Keratinocyte (primary cell): Measurements from ENCODE around the gene BID. TPM values are rescaled to one million over a fixed set of nuclear protein-coding genes. Genes with fewer than 3 reads are reported as not detected.

Experiments used
- DNase-seq: peaks from one replicate; pipeline ENCODE4 v3.0.0-alpha.2; 2011; ENCODE audit warnings: low read depth, missing footprints, low spot score
- FAIRE-seq: peaks from 2 replicates; lab custom pipeline; 2011; peaks lifted over from hg19 to GRCh38; lab: Jason Lieb, UNC
- H2AFZ ChIP-seq: 2 replicates; pipeline ENCODE4 v1.6.0; 2012; ENCODE audit warnings: low read length, control low read depth, inconsistent platforms; ENCODE audit not compliant: control insufficient read depth
- H3K27ac ChIP-seq: 2 replicates; pipeline ENCODE4 v1.5.1; 2011; ENCODE audit warnings: low read length; ENCODE audit not compliant: control insufficient read depth, insufficient read depth
- H3K27me3 ChIP-seq: 3 replicates; pipeline ENCODE4 v1.6.0; 2011; ENCODE audit warnings: low read length; ENCODE audit not compliant: control insufficient read depth, insufficient read depth; ENCODE audit errors: extremely low read depth
- H3K36me3 ChIP-seq, 2 experiments: 2 replicates in 1 of 2; 3 replicates in 1 of 2; pipeline ENCODE4 v1.5.1; 2011; ENCODE audit warnings: low read length in 2 of 2, mild to moderate bottlenecking in 1 of 2; ENCODE audit not compliant: control insufficient read depth in 2 of 2, insufficient read depth in 2 of 2; ENCODE audit errors: extremely low read depth in 1 of 2
- H3K4me1 ChIP-seq: 3 replicates; pipeline ENCODE4 v1.5.1; 2011; ENCODE audit warnings: low read length; ENCODE audit not compliant: control insufficient read depth, insufficient read depth; ENCODE audit errors: extremely low read depth
- H3K4me2 ChIP-seq: 3 replicates; pipeline ENCODE4 v1.6.0; 2011; ENCODE audit warnings: low read depth, low read length; ENCODE audit not compliant: control insufficient read depth, insufficient read depth; ENCODE audit errors: extremely low read depth
- H3K4me3 ChIP-seq, 3 experiments: fragments of 200-600 bp in 1 of 3; sonication (generic) in 1 of 3; 2 replicates in 2 of 3; 3 replicates in 1 of 3; pipeline ENCODE4 v1.5.1; 2011 to 2016; ENCODE audit warnings: low read length in 3 of 3, mild to moderate bottlenecking in 3 of 3, control low read depth in 2 of 3, inconsistent platforms in 1 of 3, low read depth in 1 of 3, mixed read lengths in 1 of 3, mixed run types in 1 of 3, moderate library complexity in 1 of 3; ENCODE audit not compliant: control insufficient read depth in 2 of 3, insufficient read depth in 2 of 3; ENCODE audit errors: extremely low read depth in 1 of 3
- H3K79me2 ChIP-seq: 2 replicates; pipeline ENCODE4 v1.6.0; 2012; ENCODE audit warnings: low read length; ENCODE audit not compliant: control insufficient read depth, insufficient read depth
- H3K9ac ChIP-seq: 3 replicates; pipeline ENCODE4 v1.6.0; 2011; ENCODE audit warnings: low read length; ENCODE audit not compliant: control insufficient read depth, insufficient read depth; ENCODE audit errors: extremely low read depth
- H3K9me1 ChIP-seq: 3 replicates; pipeline ENCODE4 v1.6.0; 2011; ENCODE audit warnings: low read length; ENCODE audit not compliant: control insufficient read depth, insufficient read depth; ENCODE audit errors: extremely low read depth
- H3K9me3 ChIP-seq: 2 replicates; pipeline ENCODE4 v1.5.1; 2012; ENCODE audit warnings: low read depth, low read length; ENCODE audit not compliant: control insufficient read depth
- H4K20me1 ChIP-seq: 3 replicates; pipeline ENCODE4 v1.6.0; 2011; ENCODE audit warnings: low read length; ENCODE audit not compliant: control insufficient read depth, insufficient read depth; ENCODE audit errors: extremely low read depth
- CTCF ChIP-seq, 3 experiments: IDR thresholded peaks in 1 of 3; conservative IDR thresholded peaks in 1 of 3; optimal IDR thresholded peaks in 1 of 3; 2 replicates in 2 of 3; 3 replicates in 1 of 3; pipeline versions ENCODE3 to v1.5.1; 2011; ENCODE audit warnings: low read length in 3 of 3, mild to moderate bottlenecking in 3 of 3, moderate library complexity in 2 of 3, control low read depth in 1 of 3, inconsistent platforms in 1 of 3; ENCODE audit not compliant: insufficient read depth in 2 of 3; ENCODE audit errors: extremely low read depth in 1 of 3
- EZH2 ChIP-seq: IDR thresholded peaks from one replicate; pipeline ENCODE4 v1.6.1; 2012; ENCODE audit warnings: inconsistent platforms, mild to moderate bottlenecking, low read length, moderate library complexity
- dilution Hi-C: fragments of 300-500 bp; cut with MboI; formaldehyde crosslinking; loops from one replicate; pipeline ENCODE4 v1.7.0; 2020; ENCODE audit warnings: low sequenced_read_pairs; ENCODE audit not compliant: extremely low pct_ligation_motif_present
- polyA plus RNA-seq, 5 experiments: library from polyadenylated mRNA; depleted of rRNA in 3 of 5; stranded (reverse) in 3 of 5; stranded (forward) in 1 of 5; unstranded in 1 of 5; fragments of >200 nt; gene quantifications; 1 replicate in 1 of 5; 2 replicates in 3 of 5; 3 replicates in 1 of 5; pipeline versions ENCODE4 v1.2.1 to v1.2.3, GENCODE V29; 2011 to 2012; ENCODE audit warnings: missing spikeins in 2 of 5, low read depth in 1 of 5, low replicate concordance in 1 of 5

Gene BID
- polyA plus RNA-seq, 1 donor (not counting 4 experiments of a cell fraction or from before 2014, with no cell fraction given) = 46.0 TPM

DNA sequence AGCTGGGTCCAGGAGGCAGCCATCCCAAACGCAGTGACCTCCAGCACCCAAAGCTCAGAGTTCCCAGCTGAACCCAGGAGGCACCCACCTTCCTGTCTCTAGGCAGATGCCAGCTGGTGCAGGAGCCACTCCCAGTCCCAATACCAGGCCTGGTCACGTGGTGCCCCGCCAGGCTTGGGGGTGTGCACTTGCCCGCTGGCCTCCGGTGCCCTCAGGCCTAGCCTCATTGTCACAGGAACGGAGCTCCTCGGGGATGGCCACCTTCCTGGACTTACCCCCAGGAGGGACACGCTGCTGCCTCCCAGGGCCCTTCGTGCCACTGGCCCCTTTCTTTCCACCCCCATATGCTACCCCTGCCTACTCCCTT is 4.6 kb downstream of the BID start:
- H3K9me1 ChIP-seq = no peaks in the 10 kb centered on the region
- H2AFZ ChIP-seq = no peak overlapping the region
- TF ChIP-seq EZH2 = no peak
- no peak for TF ChIP-seq CTCF (optimal IDR thresholded peaks at IDR 0.05 in 1 of 3, IDR thresholded peaks at IDR 0.05 in 1 of 3, conservative IDR thresholded peaks at IDR 0.05 in 1 of 3; ENCODE audit: extremely low read depth in 1 of 3, insufficient read depth in 2 of 3, low read length in 3 of 3)
- peaks cover 13% of the 10 kb centered on the region for H4K20me1 ChIP-seq
- H3K79me2 ChIP-seq = peaks cover 13% of the 10 kb centered on the region
- no peak overlapping the region for H3K9ac ChIP-seq
- no peak for DNase-seq
- no peak overlapping the region for H3K27ac ChIP-seq
- dilution Hi-C loops = no loop called here
- no peaks in the 10 kb centered on the region for H3K9me3 ChIP-seq
- FAIRE-seq = no peak
- no peaks in the 10 kb centered on the region for H3K36me3 ChIP-seq
- peaks cover 13% of the 10 kb centered on the region for H3K4me1 ChIP-seq
- peaks cover 2% of the 10 kb centered on the region for H3K27me3 ChIP-seq
- no peak overlapping the region for H3K4me2 ChIP-seq
- H3K4me3 ChIP-seq = no peak overlapping the region

GRCh38 chr22:17769013-17769715 is 5.1 kb downstream of the BID start:
- Histone ChIP-seq H2AFZ (no peak overlapping the region), H3K36me3 (no peaks in the 10 kb centered on the region), H3K9me3 (no peaks in the 10 kb centered on the region), H3K27ac (no peak overlapping the region), H3K9me1 (no peaks in the 10 kb centered on the region), H3K4me2 (no peak overlapping the region), H3K27me3 (no peaks in the 10 kb centered on the region), H3K9ac (no peak overlapping the region), H3K4me3 (no peak overlapping the region), H4K20me1 (peaks cover 13% of the 10 kb centered on the region), H3K79me2 (peaks cover 13% of the 10 kb centered on the region), H3K4me1 (peaks cover 13% of the 10 kb centered on the region)
- dilution Hi-C loops = no loop called here
- no peak for TF ChIP-seq CTCF (optimal IDR thresholded peaks at IDR 0.05 in 1 of 3, IDR thresholded peaks at IDR 0.05 in 1 of 3, conservative IDR thresholded peaks at IDR 0.05 in 1 of 3; ENCODE audit: extremely low read depth in 1 of 3, insufficient read depth in 2 of 3, low read length in 3 of 3)
- TF ChIP-seq EZH2 = no peak
- DNase-seq (no peak), FAIRE-seq (no peak)
